Stimulated activated CD4-positive, alpha-beta T cell treated with anti-CD3 and anti-CD28 coated beads, Interleukin-1b, Interleukin-23, amount 100 ng/mL, for 48 hours (primary cell): ENCODE measurements around the gene CXCL11.
"Not testable (repeated sequence)": the region's sequence is repeated elsewhere in the genome, so short reads cannot be mapped to it uniquely, and the experiment has no call there.

ENCODE experiments used
- DNase-seq: peaks from one replicate; pipeline ENCODE4 v3.0.0-alpha.2; 2020

CXCL11 gene

GRCh38 chr4:76042241-76042998 lies 6.5 kb upstream of the CXCL11 start:
- DNase-seq: not testable (repeated sequence)

GRCh38 chr4:76036855-76037254 lies 985 bp upstream of the CXCL11 start:
- no peak for DNase-seq

GRCh38 chr4:76035141-76035540 lies 729 bp downstream of the CXCL11 start:
- no peak for DNase-seq

- no peak for DNase-seq
These were observed 6.6 kb downstream of the CXCL11 start for GRCh38 chr4:76029300-76029699.

GRCh38 chr4:76028350-76028765 lies 7.5 kb downstream of the CXCL11 start:
- no peak for DNase-seq

- no peak for DNase-seq
These were observed 11.8 kb downstream of the CXCL11 start for GRCh38 chr4:76024065-76024464.

GRCh38 chr4:76023389-76023788 lies 12.5 kb downstream of the CXCL11 start, which contains the start of gene CXCL10:
Gene CXCL10, minus strand, starts transcription at chr4:76023497. Its CDS starts 66 bp downstream, at chr4:76023431.
- no peak for DNase-seq

- no peak for DNase-seq
These were observed 13.2 kb downstream of the CXCL11 start for GRCh38 chr4:76022677-76023076.

GRCh38 chr4:76022031-76022430 lies 13.8 kb downstream of the CXCL11 start:
- no peak for DNase-seq

- no peak for DNase-seq
These were observed 18.7 kb downstream of the CXCL11 start for GRCh38 chr4:76017056-76017686.

- DNase-seq: peak; percentile 35
These were observed 19.5 kb downstream of the CXCL11 start for GRCh38 chr4:76016393-76016792.

- DNase-seq: no peak
These were observed 22.3 kb downstream of the CXCL11 start for GRCh38 chr4:76013540-76013939.

- DNase-seq: no peak
These were observed 23.5 kb downstream of the CXCL11 start for GRCh38 chr4:76012388-76012801.

GRCh38 chr4:76011700-76012387 lies 24.0 kb downstream of the CXCL11 start:
- DNase-seq: no peak

- no peak for DNase-seq
These were observed 24.7 kb downstream of the CXCL11 start for GRCh38 chr4:76011018-76011670.

- no peak for DNase-seq
These were observed 25.3 kb downstream of the CXCL11 start for GRCh38 chr4:76010576-76010975.

- DNase-seq: no peak
These were observed 26.6 kb downstream of the CXCL11 start for GRCh38 chr4:76009311-76009710.

GRCh38 chr4:76007089-76007862 lies 28.6 kb downstream of the CXCL11 start, which contains the start of gene CXCL9:
Gene CXCL9, minus strand, starts transcription at chr4:76007509. Its CDS starts 60 bp downstream, at chr4:76007449.
- DNase-seq: no peak

- DNase-seq: no peak
These were observed 32.2 kb downstream of the CXCL11 start for GRCh38 chr4:76003620-76004019.

GRCh38 chr4:76003035-76003434 lies 32.8 kb downstream of the CXCL11 start:
- no peak for DNase-seq

- DNase-seq: no peak
These were observed 33.7 kb downstream of the CXCL11 start for GRCh38 chr4:76002176-76002575.

- no peak for DNase-seq
These were observed 34.2 kb downstream of the CXCL11 start for GRCh38 chr4:76001700-76002099.
